CD4-positive, CD25-positive, alpha-beta regulatory T cell (primary cell): Measurements from ENCODE around the gene UQCC5. TPM values are rescaled to one million over a fixed set of nuclear protein-coding genes. Genes with fewer than 3 reads are reported as not detected.

ENCODE experiments used
- ATAC-seq, 2 donors: fragments of 150-1000 bp; cut with Tn5 transposase; one replicate each; pipeline ENCODE4 v1.10.0; 2021; ENCODE audit warnings: low read depth in 2 of 2, moderate number of reproducible peaks in 2 of 2, moderate library complexity in 1 of 2
- DNase-seq, 3 donors: peaks; one replicate each; pipeline versions ENCODE4 v3.0.0 to v3.0.0-alpha.2; 2012 to 2022; ENCODE audit warnings: mixed read lengths in 1 of 3
- H3K27ac ChIP-seq: one replicate; pipeline ENCODE4 v1.7.0; 2013; ENCODE audit warnings: mild to moderate bottlenecking, low read length; ENCODE audit not compliant: insufficient read depth, poor library complexity, severe bottlenecking
- H3K27me3 ChIP-seq: one replicate; pipeline ENCODE4 v1.7.0; 2013; ENCODE audit warnings: low read length; ENCODE audit not compliant: control insufficient read depth, insufficient read depth
- H3K36me3 ChIP-seq: one replicate; pipeline ENCODE4 v1.7.0; 2013; ENCODE audit warnings: mild to moderate bottlenecking, low read length, moderate library complexity; ENCODE audit not compliant: control insufficient read depth, insufficient read depth
- H3K4me1 ChIP-seq: 2 replicates; pipeline ENCODE4 v1.7.0; 2013; ENCODE audit warnings: mild to moderate bottlenecking, low read length; ENCODE audit not compliant: insufficient read depth, control insufficient read depth, poor library complexity, severe bottlenecking
- H3K4me3 ChIP-seq: one replicate; pipeline ENCODE4 v1.7.0; 2013; ENCODE audit warnings: low read depth, mild to moderate bottlenecking, low read length, moderate library complexity
- H3K9me3 ChIP-seq, 2 experiments: 1 replicate in 1 of 2; 2 replicates in 1 of 2; pipeline ENCODE4 v1.7.0; 2013; ENCODE audit warnings: low read length in 2 of 2, mild to moderate bottlenecking in 1 of 2, moderate library complexity in 1 of 2; ENCODE audit not compliant: control insufficient read depth in 2 of 2
- H3K27ac Mint-ChIP-seq, 3 donors: one replicate each; pipeline ENCODE4 v1.8.0; 2020 to 2022; ENCODE audit warnings: mild to moderate bottlenecking in 3 of 3, mixed read lengths in 3 of 3, moderate library complexity in 2 of 3
- H3K27me3 Mint-ChIP-seq: one replicate; pipeline ENCODE4 v1.8.0; 2022; ENCODE audit warnings: mild to moderate bottlenecking, mixed read lengths
- H3K36me3 Mint-ChIP-seq: one replicate; pipeline ENCODE4 v1.8.0; 2020; ENCODE audit warnings: mixed read lengths
- H3K4me1 Mint-ChIP-seq, 4 donors: one replicate each; pipeline ENCODE4 v1.8.0; 2020 to 2022; ENCODE audit warnings: mixed read lengths in 4 of 4, mild to moderate bottlenecking in 1 of 4
- H3K4me3 Mint-ChIP-seq, 4 donors: one replicate each; pipeline ENCODE4 v1.8.0; 2020 to 2022; ENCODE audit warnings: mild to moderate bottlenecking in 4 of 4, mixed read lengths in 4 of 4, moderate library complexity in 3 of 4
- H3K9me3 Mint-ChIP-seq, 7 donors: one replicate each; pipeline ENCODE4 v1.8.0; 2020 to 2022; ENCODE audit warnings: mixed read lengths in 7 of 7, mild to moderate bottlenecking in 3 of 7, moderate library complexity in 2 of 7
- polyA plus RNA-seq, 4 donors: library from polyadenylated mRNA; unstranded; fragments of 300-500 nt; fragmentation: Illumina TruSeq; gene quantifications; one replicate each; pipeline ENCODE4 v1.2.3, GENCODE V29; 2021
- total RNA-seq: library from RNA; stranded (reverse); gene quantifications from one replicate; pipeline ENCODE4 v1.2.3, GENCODE V29; 2022

The UQCC5 gene
- total and polyA plus RNA-seq, 5 donors from 2014 or later = 4.5 to 27.9 (median 19.4) TPM

- Histone ChIP-seq H3K4me1 (no peaks in the 10 kb centered on the region), H3K9me3 (no peaks in the 10 kb centered on the region), H3K27ac (no peak overlapping the region), H3K27me3 (no peaks in the 10 kb centered on the region), H3K4me3 (no peak overlapping the region), H3K36me3 (peaks cover 59% of the 10 kb centered on the region)
- DNase-seq = no peak
- H3K4me1 Mint-ChIP-seq = peaks cover 0 to 10% (median 3%) of the 10 kb centered on the region in 4 donors
- H3K27ac Mint-ChIP-seq = peak overlapping the region in 1 of 3 donors; percentile 13
- H3K9me3 Mint-ChIP-seq = no peaks in the 10 kb centered on the region
- no peak overlapping the region for H3K4me3 Mint-ChIP-seq
- no peaks in the 10 kb centered on the region for H3K27me3 Mint-ChIP-seq
- peaks cover 16% of the 10 kb centered on the region for H3K36me3 Mint-ChIP-seq
- ATAC-seq = no peak
These were observed 10.7 kb downstream of the UQCC5 start for GRCh38 chr3:52547143-52547542.

GRCh38 chr3:52551118-52551517, 14.7 kb downstream of the UQCC5 start:
- Histone ChIP-seq H3K27me3 (no peaks in the 10 kb centered on the region), H3K4me3 (no peak overlapping the region), H3K9me3 (no peaks in the 10 kb centered on the region), H3K36me3 (peaks cover 72% of the 10 kb centered on the region), H3K27ac (no peak overlapping the region), H3K4me1 (no peaks in the 10 kb centered on the region)
- ATAC-seq (no peak), DNase-seq (no peak)
- H3K36me3 Mint-ChIP-seq = peaks cover 11% of the 10 kb centered on the region
- H3K4me3 Mint-ChIP-seq = no peak overlapping the region
- peak overlapping the region in 1 of 3 donors; percentile 56 for H3K27ac Mint-ChIP-seq
- peaks cover 0 to 4% (median under 1%) of the 10 kb centered on the region in 4 donors for H3K4me1 Mint-ChIP-seq
- no peaks in the 10 kb centered on the region for H3K9me3 Mint-ChIP-seq
- H3K27me3 Mint-ChIP-seq = no peaks in the 10 kb centered on the region

GRCh38 chr3:52552089-52552488, 15.7 kb downstream of the UQCC5 start:
- no peaks in the 10 kb centered on the region for H3K27me3 ChIP-seq
- H3K27ac Mint-ChIP-seq = no peak overlapping the region
- H3K9me3 Mint-ChIP-seq = no peaks in the 10 kb centered on the region
- no peaks in the 10 kb centered on the region for H3K4me1 ChIP-seq
- DNase-seq = no peak
- no peak overlapping the region for H3K27ac ChIP-seq
- peaks cover 11% of the 10 kb centered on the region for H3K36me3 Mint-ChIP-seq
- no peak overlapping the region for H3K4me3 ChIP-seq
- peaks cover 0 to 6% (median 1%) of the 10 kb centered on the region in 4 donors for H3K4me1 Mint-ChIP-seq
- no peaks in the 10 kb centered on the region for H3K9me3 ChIP-seq
- H3K27me3 Mint-ChIP-seq = no peaks in the 10 kb centered on the region
- no peak for ATAC-seq
- peaks cover 64% of the 10 kb centered on the region for H3K36me3 ChIP-seq
- H3K4me3 Mint-ChIP-seq = no peak overlapping the region

GRCh38 chr3:52554026-52554755, 17.8 kb downstream of the UQCC5 start:
- Histone ChIP-seq H3K27me3 (no peaks in the 10 kb centered on the region), H3K9me3 (no peaks in the 10 kb centered on the region), H3K4me3 (no peak overlapping the region), H3K4me1 (no peaks in the 10 kb centered on the region), H3K27ac (no peak overlapping the region), H3K36me3 (peaks cover 65% of the 10 kb centered on the region)
- Mint-ChIP-seq H3K27ac (peak overlapping the region in 2 of 3 donors; percentile 23 to 43), H3K36me3 (peaks cover 17% of the 10 kb centered on the region), H3K27me3 (no peaks in the 10 kb centered on the region), H3K4me3 (no peak overlapping the region), H3K4me1 (peaks cover under 1 to 6% (median 4%) of the 10 kb centered on the region in 4 donors), H3K9me3 (no peaks in the 10 kb centered on the region)
- ATAC-seq (no peak), DNase-seq (no peak)

- no peaks in the 10 kb centered on the region for H3K9me3 Mint-ChIP-seq
- H3K4me3 Mint-ChIP-seq = no peak overlapping the region
- Histone ChIP-seq H3K4me3 (no peak overlapping the region), H3K9me3 (no peaks in the 10 kb centered on the region), H3K27ac (no peak overlapping the region), H3K4me1 (no peaks in the 10 kb centered on the region), H3K36me3 (peaks cover 69% of the 10 kb centered on the region), H3K27me3 (no peaks in the 10 kb centered on the region)
- H3K27me3 Mint-ChIP-seq = no peaks in the 10 kb centered on the region
- peaks cover 21% of the 10 kb centered on the region for H3K36me3 Mint-ChIP-seq
- H3K4me1 Mint-ChIP-seq = peaks cover 2 to 7% (median 4%) of the 10 kb centered on the region in 4 donors
- H3K27ac Mint-ChIP-seq = peak overlapping the region in 1 of 3 donors; percentile 60
- DNase-seq (no peak), ATAC-seq (no peak)
These were observed 18.7 kb downstream of the UQCC5 start for GRCh38 chr3:52555056-52555455.

GRCh38 chr3:52557011-52557960, 20.9 kb downstream of the UQCC5 start:
- Histone ChIP-seq H3K4me3 (no peak overlapping the region), H3K36me3 (peaks cover 71% of the 10 kb centered on the region), H3K9me3 (no peaks in the 10 kb centered on the region), H3K27ac (no peak overlapping the region), H3K27me3 (no peaks in the 10 kb centered on the region), H3K4me1 (no peaks in the 10 kb centered on the region)
- H3K4me3 Mint-ChIP-seq = no peak overlapping the region
- H3K27ac Mint-ChIP-seq = peak overlapping the region in 2 of 3 donors; percentile 35 to 74
- no peak for DNase-seq
- no peak for ATAC-seq
- no peaks in the 10 kb centered on the region for H3K9me3 Mint-ChIP-seq
- H3K4me1 Mint-ChIP-seq = peaks cover 2 to 9% (median 4%) of the 10 kb centered on the region in 4 donors
- no peaks in the 10 kb centered on the region for H3K27me3 Mint-ChIP-seq
- H3K36me3 Mint-ChIP-seq = peaks cover 23% of the 10 kb centered on the region

GRCh38 chr3:52558436-52558835, 22.0 kb downstream of the UQCC5 start:
- peaks cover 74% of the 10 kb centered on the region for H3K36me3 ChIP-seq
- H3K27ac ChIP-seq = no peak overlapping the region
- peaks cover 30% of the 10 kb centered on the region for H3K36me3 Mint-ChIP-seq
- H3K4me1 Mint-ChIP-seq = peaks cover 2 to 9% (median 5%) of the 10 kb centered on the region in 4 donors
- ATAC-seq = no peak
- H3K4me1 ChIP-seq = no peaks in the 10 kb centered on the region
- H3K4me3 Mint-ChIP-seq = no peak overlapping the region
- no peaks in the 10 kb centered on the region for H3K27me3 Mint-ChIP-seq
- no peaks in the 10 kb centered on the region for H3K9me3 Mint-ChIP-seq
- H3K9me3 ChIP-seq = no peaks in the 10 kb centered on the region
- H3K27ac Mint-ChIP-seq = peak overlapping the region in 2 of 3 donors; percentile 20 to 23
- H3K4me3 ChIP-seq = no peak overlapping the region
- no peaks in the 10 kb centered on the region for H3K27me3 ChIP-seq
- DNase-seq = no peak
